RWPE2 (cell line): ENCODE results near the gene SOX8.
A peak's percentile ranks its signal among the peaks of the same experiment; 100 is the strongest.

Experiments used
- ATAC-seq: fragments of 200-7000 bp; cut with Tn5 transposase; 3 replicates; pipeline ENCODE4 v1.9.1; 2021; ENCODE audit warnings: low read depth
- DNase-seq: peaks from one replicate; pipeline ENCODE4 v3.0.0-alpha.2; 2020; ENCODE audit warnings: low spot score
- H3K27ac ChIP-seq: fragments of 450-650 bp; 2 replicates; pipeline ENCODE4 v1.5.1; 2017; ENCODE audit warnings: mild to moderate bottlenecking; ENCODE audit not compliant: poor library complexity, severe bottlenecking
- H3K27me3 ChIP-seq: fragments of 250-450 bp; sonication (Bioruptor Pico); 2 replicates; pipeline ENCODE4 v1.5.1; 2021; ENCODE audit warnings: mild to moderate bottlenecking, moderate library complexity; ENCODE audit not compliant: insufficient read depth, poor library complexity, severe bottlenecking
- H3K36me3 ChIP-seq: fragments of 250-450 bp; sonication (Bioruptor Pico); 2 replicates; pipeline ENCODE4 v1.5.1; 2020; ENCODE audit warnings: low read depth, mild to moderate bottlenecking, moderate library complexity
- H3K4me1 ChIP-seq: fragments of 250-450 bp; sonication (Bioruptor Pico); 2 replicates; pipeline ENCODE4 v1.5.1; 2021; ENCODE audit warnings: mild to moderate bottlenecking, moderate library complexity; ENCODE audit not compliant: insufficient read depth, poor library complexity, severe bottlenecking
- H3K4me3 ChIP-seq: fragments of 250-450 bp; sonication (Bioruptor Pico); 2 replicates; pipeline ENCODE4 v1.5.1; 2021; ENCODE audit warnings: mild to moderate bottlenecking, moderate library complexity; ENCODE audit not compliant: severe bottlenecking
- H3K9me3 ChIP-seq: fragments of 250-450 bp; sonication (Bioruptor Pico); 2 replicates; pipeline ENCODE4 v1.5.1; 2021; ENCODE audit warnings: mild to moderate bottlenecking, moderate library complexity; ENCODE audit not compliant: severe bottlenecking
- TF ChIP-seq, protein P1 (sequence below): fragments of 450-650 bp; IDR thresholded peaks from one replicate; pipeline ENCODE4 v1.5.1; 2017; ENCODE audit warnings: mild to moderate bottlenecking, moderate library complexity; ENCODE audit not compliant: poor library complexity, severe bottlenecking

Gene SOX8

DNA sequence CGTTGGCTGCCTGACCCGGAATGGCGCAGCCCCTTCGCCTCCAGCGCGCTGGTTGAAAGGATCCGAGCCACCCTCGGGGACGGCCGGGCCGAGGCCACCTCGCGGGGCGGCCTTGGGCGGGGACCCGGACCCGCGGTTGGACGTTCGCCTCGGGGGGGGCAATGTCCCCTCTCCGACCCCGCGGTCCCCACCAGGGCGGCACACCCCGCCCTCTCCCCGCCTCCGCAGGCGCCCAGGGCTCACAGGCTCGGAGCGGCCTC is 1.0 kb upstream of the SOX8 start:
- Histone ChIP-seq H3K4me3 (peak overlapping the region; percentile 24), H3K9me3 (no peaks in the 10 kb centered on the region), H3K27ac (no peak overlapping the region), H3K36me3 (no peaks in the 10 kb centered on the region), H3K27me3 (peaks cover 59% of the 10 kb centered on the region), H3K4me1 (no peaks in the 10 kb centered on the region)
- ATAC-seq (no peak), DNase-seq (no peak)
- TF ChIP-seq, protein P1, sequence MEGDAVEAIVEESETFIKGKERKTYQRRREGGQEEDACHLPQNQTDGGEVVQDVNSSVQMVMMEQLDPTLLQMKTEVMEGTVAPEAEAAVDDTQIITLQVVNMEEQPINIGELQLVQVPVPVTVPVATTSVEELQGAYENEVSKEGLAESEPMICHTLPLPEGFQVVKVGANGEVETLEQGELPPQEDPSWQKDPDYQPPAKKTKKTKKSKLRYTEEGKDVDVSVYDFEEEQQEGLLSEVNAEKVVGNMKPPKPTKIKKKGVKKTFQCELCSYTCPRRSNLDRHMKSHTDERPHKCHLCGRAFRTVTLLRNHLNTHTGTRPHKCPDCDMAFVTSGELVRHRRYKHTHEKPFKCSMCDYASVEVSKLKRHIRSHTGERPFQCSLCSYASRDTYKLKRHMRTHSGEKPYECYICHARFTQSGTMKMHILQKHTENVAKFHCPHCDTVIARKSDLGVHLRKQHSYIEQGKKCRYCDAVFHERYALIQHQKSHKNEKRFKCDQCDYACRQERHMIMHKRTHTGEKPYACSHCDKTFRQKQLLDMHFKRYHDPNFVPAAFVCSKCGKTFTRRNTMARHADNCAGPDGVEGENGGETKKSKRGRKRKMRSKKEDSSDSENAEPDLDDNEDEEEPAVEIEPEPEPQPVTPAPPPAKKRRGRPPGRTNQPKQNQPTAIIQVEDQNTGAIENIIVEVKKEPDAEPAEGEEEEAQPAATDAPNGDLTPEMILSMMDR = no peak

DNA sequence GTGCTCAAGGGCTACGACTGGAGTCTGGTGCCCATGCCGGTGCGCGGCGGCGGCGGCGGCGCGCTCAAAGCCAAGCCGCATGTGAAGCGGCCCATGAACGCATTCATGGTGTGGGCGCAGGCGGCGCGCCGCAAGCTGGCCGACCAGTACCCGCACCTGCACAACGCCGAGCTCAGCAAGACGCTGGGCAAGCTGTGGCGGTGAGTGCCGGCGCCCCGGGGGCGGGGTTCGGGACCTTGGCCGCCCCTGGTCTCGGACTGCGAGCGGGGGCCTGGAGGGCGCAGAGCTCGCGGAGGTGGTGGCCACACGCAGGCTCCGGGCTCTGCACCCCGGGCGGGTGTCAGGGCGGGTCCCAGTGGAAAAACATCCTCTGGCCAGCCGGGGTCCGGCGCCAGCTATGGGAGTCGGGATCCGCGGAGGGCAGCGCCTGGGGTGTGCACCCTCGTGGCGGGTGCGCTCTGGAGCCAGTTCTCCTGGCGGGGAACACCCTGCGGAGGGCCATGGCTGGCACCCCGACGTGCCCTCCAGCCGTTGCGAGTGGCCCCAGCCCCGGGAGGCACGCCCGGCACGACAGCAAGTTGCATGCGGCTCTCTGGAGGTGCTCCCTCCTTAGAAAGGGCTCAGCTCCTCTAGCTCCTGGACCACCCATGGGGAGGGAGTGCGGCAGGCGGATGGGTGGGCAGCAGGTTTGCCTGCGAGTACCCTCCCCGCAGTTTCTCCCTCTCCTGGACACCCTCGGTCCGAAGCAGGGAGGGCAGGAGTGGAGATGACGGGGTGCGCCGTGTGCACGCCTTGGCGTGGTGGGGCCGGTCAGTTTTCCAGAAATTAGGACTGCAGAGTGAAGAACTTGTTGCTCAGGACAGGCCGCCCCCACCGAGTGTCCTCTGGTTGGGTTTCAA is 824 bp downstream of the SOX8 start:
- DNase-seq (no peak), ATAC-seq (no peak)
- peaks cover 78% of the 10 kb centered on the region for H3K27me3 ChIP-seq
- peak overlapping the region; percentile 24 for H3K4me3 ChIP-seq
- H3K27ac ChIP-seq = no peak overlapping the region
- TF ChIP-seq, protein P1 = no peak
- H3K4me1 ChIP-seq = no peaks in the 10 kb centered on the region
- H3K36me3 ChIP-seq = no peaks in the 10 kb centered on the region
- H3K9me3 ChIP-seq = no peaks in the 10 kb centered on the region

DNA sequence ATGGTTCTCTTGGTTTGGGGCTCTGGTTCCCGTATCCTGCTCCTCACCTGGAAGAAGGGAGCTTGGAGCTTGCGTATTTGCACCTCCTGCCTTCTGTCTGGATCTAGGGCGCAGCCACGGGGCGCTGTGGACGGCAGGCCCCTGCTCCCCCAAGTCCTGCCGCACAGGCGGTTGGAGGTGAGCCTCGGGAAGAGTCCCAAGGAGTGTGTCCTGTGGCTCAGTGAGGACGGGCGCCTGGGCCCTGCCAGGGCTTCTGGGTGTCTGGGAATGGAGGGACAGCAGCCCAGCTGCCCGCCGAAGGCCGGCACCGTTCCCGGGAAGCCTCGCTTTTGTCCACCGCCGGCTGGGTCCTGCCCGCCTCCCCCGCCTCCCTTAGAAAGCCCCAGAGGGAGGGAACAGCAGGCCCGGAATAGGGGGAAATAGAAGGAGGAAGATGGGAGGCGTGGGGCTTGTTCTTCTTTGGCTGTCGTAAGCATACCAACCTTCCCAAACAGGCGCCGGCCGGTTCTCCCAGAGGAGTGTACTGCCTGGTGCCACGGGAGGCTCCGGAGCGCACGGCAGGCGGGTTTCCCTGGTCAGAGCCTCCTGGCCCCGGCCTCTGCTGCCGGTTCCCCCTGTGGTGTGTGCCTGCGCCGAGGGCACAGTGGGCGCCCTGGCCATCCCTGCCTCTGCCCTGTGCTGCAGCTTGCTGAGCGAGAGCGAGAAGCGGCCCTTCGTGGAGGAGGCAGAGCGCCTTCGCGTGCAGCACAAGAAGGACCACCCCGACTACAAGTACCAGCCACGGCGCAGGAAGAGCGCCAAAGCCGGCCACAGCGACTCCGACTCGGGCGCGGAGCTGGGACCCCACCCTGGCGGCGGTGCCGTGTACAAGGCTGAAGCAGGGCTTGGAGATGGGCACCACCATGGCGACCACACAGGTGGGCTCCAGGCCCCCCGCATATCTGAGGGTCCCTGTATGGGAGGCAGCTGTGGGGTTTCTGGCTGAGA is 1.8 kb downstream of the SOX8 start:
- ATAC-seq (peak; percentile 24), DNase-seq (no peak)
- TF ChIP-seq, protein P1 = no peak
- H3K4me3 ChIP-seq = no peak overlapping the region
- no peak overlapping the region for H3K27ac ChIP-seq
- no peaks in the 10 kb centered on the region for H3K4me1 ChIP-seq
- peaks cover 86% of the 10 kb centered on the region for H3K27me3 ChIP-seq
- no peaks in the 10 kb centered on the region for H3K36me3 ChIP-seq
- H3K9me3 ChIP-seq = no peaks in the 10 kb centered on the region

DNA sequence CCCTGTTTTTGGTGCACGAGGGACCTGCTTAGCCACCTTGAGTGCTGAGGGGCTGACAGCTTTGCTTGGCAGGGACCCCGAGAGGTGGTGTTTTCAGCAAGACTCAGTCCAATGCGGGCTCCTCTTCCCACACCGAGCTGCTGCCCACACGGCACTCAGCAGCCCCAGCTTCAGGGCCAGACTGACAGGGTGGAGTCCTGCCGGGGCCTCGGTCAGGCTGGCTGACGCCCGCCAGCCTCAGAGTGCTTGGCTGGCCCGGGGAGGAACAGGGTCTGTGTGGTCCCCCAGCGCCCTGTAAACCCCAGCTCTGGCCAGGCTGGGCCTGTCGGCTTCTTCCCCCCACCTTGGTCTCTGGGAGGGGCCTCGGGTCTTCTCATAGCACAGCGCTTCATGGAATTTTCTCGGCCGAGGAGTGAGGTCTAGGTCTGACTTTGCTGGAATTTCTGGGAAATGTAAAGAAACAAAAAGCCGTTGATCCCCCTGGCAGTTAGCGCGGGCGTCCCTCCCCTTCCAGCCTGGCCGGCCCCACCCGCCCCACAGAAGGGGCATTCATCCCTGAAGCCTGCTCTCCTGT is 2.6 kb downstream of the SOX8 start:
- H3K36me3 ChIP-seq = no peaks in the 10 kb centered on the region
- no peaks in the 10 kb centered on the region for H3K4me1 ChIP-seq
- no peak overlapping the region for H3K4me3 ChIP-seq
- TF ChIP-seq, protein P1 = no peak
- H3K9me3 ChIP-seq = no peaks in the 10 kb centered on the region
- ATAC-seq (no peak), DNase-seq (no peak)
- H3K27me3 ChIP-seq = peaks cover 83% of the 10 kb centered on the region
- H3K27ac ChIP-seq = no peak overlapping the region
